ENCODE data around the gene EVL. TPM values are rescaled to one million over a fixed set of nuclear protein-coding genes. Genes with fewer than 3 reads are reported as not detected.
A peak's percentile ranks its signal among the peaks of the same experiment; 100 is the strongest.

Gene EVL
- total and polyA plus RNA-seq, 10 of the 15 experiments (the other 5 are each of a cell fraction or from before 2014, with no cell fraction given): 11.9 to 341 (median 89.8) TPM

DNA sequence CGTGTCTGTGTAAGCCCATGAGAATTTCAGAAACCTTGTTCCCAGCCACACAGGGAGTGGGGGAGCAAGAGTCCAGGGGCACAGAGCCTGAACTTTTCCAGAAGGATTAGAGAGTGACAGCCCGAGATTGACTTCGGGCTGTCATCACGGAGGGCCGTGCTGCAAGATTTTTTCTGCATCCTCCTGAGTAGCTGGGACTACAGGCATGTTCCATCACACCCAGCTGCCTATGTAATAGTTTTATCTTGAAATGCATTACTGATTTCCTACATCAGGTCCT, 14.4 kb downstream of the EVL start:
- POLR2A ChIA-PET: interaction anchor here (0.8 to 2.3 kb wide), 4 partner anchors 8 to 178 kb away, joined by 3 to 17 read pairs (median 6); no protein-coding TSS in a partner anchor
- Histone ChIP-seq H3K79me2 (ENCODE audit: control insufficient read depth, insufficient read depth, low read length) (peaks cover 55% of the 10 kb centered on the region), H2AFZ (ENCODE audit: control insufficient read depth, low read depth, low read length) (no peak overlapping the region), H3K36me3 (ENCODE audit: control insufficient read depth in 2 of 2, insufficient read depth in 2 of 2, low read length in 1 of 2) (peaks cover 8 to 15% of the 10 kb centered on the region in 2 experiments; a peak in 3 of 4 replicates), H3K27me3 (replicated peaks in 1 of 2; ENCODE audit: control insufficient read depth in 2 of 2, insufficient read depth in 2 of 2, low read length in 1 of 2) (no peaks in the 10 kb centered on the region), H4K20me1 (ENCODE audit: control insufficient read depth, insufficient read depth) (0 out of 2 replicates have a peak, but pooled peaks cover under 1% of the 10 kb centered on the region), H3K9ac (ENCODE audit: control insufficient read depth, insufficient read depth, low read length) (no peak overlapping the region), H3K4me1 (ENCODE audit: control insufficient read depth, insufficient read depth, low read length) (peaks cover 38% of the 10 kb centered on the region), H3K9me3 (replicated peaks; ENCODE audit: control insufficient read depth, insufficient read depth, low read length) (no peaks in the 10 kb centered on the region), H3K27ac (ENCODE audit: control insufficient read depth, insufficient read depth) (peak overlapping the region; percentile 63; the same call in 1 of the 2 replicates), H3K4me2 (ENCODE audit: control insufficient read depth, insufficient read depth) (0 out of 2 replicates have a peak overlapping the region, but pooled peaks have one; percentile 0), H3K4me3 (no peak overlapping the region)
- no TSS peak for BruUV-seq (replicated peaks)
- DNase-seq (ENCODE audit: low read depth, low spot score) (no peak), ATAC-seq (no peak), FAIRE-seq (no peak)
- CTCF ChIA-PET: interaction anchor here (0.7 to 5.1 kb wide), 8 partner anchors 10 to 77 kb away, joined by 3 to 37 read pairs (median 4); no protein-coding TSS in a partner anchor
- TF ChIP-seq, protein P1, sequence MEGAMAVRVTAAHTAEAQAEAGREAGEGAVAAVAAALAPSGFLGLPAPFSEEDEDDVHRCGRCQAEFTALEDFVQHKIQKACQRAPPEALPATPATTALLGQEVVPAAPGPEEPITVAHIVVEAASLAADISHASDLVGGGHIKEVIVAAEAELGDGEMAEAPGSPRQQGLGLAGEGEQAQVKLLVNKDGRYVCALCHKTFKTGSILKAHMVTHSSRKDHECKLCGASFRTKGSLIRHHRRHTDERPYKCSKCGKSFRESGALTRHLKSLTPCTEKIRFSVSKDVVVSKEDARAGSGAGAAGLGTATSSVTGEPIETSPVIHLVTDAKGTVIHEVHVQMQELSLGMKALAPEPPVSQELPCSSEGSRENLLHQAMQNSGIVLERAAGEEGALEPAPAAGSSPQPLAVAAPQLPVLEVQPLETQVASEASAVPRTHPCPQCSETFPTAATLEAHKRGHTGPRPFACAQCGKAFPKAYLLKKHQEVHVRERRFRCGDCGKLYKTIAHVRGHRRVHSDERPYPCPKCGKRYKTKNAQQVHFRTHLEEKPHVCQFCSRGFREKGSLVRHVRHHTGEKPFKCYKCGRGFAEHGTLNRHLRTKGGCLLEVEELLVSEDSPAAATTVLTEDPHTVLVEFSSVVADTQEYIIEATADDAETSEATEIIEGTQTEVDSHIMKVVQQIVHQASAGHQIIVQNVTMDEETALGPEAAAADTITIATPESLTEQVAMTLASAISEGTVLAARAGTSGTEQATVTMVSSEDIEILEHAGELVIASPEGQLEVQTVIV (IDR thresholded peaks at IDR 0.05; ENCODE audit: borderline replicate concordance, partially characterized antibody): no peak
- no peak for TF ChIP-seq TAF1 (IDR thresholded peaks at IDR 0.05; ENCODE audit: borderline replicate concordance, low read depth, low read length)
- no peak for TF ChIP-seq RBBP5 (conservative IDR thresholded peaks at IDR 0.05)
- TF ChIP-seq, protein P2, sequence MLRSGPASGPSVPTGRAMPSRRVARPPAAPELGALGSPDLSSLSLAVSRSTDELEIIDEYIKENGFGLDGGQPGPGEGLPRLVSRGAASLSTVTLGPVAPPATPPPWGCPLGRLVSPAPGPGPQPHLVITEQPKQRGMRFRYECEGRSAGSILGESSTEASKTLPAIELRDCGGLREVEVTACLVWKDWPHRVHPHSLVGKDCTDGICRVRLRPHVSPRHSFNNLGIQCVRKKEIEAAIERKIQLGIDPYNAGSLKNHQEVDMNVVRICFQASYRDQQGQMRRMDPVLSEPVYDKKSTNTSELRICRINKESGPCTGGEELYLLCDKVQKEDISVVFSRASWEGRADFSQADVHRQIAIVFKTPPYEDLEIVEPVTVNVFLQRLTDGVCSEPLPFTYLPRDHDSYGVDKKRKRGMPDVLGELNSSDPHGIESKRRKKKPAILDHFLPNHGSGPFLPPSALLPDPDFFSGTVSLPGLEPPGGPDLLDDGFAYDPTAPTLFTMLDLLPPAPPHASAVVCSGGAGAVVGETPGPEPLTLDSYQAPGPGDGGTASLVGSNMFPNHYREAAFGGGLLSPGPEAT (IDR thresholded peaks at IDR 0.05; ENCODE audit: low read depth): no peak
- no peak for TF ChIP-seq CREM (IDR thresholded peaks at IDR 0.05; ENCODE audit: low read depth)
- no peak for TF ChIP-seq ZNF622 (IDR thresholded peaks at IDR 0.05)
- no peak for TF ChIP-seq DPF2 (IDR thresholded peaks at IDR 0.05)
- in situ Hi-C loops (cut with MboI) (no loop called here), intact Hi-C loops (cut with micrococcal nuclease; ENCODE audit: unreplicated experiment) (no loop called here)
- 97% methylated on average over 5 of the region's 5 CpGs for WGBS (ENCODE audit: insufficient coverage, insufficient replicate concordance, low lambda C conversion rate, missing lambda C conversion rate)
- RAD21 ChIA-PET (ENCODE audit: unreplicated experiment): interaction anchor here (0.8 to 2.0 kb wide), 6 partner anchors 8 to 114 kb away, joined by 3 to 12 read pairs (median 4); partner anchors contain the start of gene EVL
- SMC1A ChIA-PET (ENCODE audit: uncharacterized antibody, unreplicated experiment): interaction anchor here (0.6 to 2.7 kb wide), 9 partner anchors 9 to 113 kb away, joined by 3 to 12 read pairs (median 4); no protein-coding TSS in a partner anchor

All from GM12878 (cell line).